Stimulated activated CD8-positive, alpha-beta memory T cell treated with anti-CD3 and anti-CD28 coated beads, Interleukin-2, amount 100 ng/mL, for 48 hours (primary cell): ENCODE measurements around the gene ZNF518B.

ENCODE experiments used
- DNase-seq, 2 donors: peaks; one replicate each; pipeline ENCODE4 v3.0.0-alpha.2; 2020; ENCODE audit warnings: low read depth in 2 of 2

The ZNF518B gene, protein sequence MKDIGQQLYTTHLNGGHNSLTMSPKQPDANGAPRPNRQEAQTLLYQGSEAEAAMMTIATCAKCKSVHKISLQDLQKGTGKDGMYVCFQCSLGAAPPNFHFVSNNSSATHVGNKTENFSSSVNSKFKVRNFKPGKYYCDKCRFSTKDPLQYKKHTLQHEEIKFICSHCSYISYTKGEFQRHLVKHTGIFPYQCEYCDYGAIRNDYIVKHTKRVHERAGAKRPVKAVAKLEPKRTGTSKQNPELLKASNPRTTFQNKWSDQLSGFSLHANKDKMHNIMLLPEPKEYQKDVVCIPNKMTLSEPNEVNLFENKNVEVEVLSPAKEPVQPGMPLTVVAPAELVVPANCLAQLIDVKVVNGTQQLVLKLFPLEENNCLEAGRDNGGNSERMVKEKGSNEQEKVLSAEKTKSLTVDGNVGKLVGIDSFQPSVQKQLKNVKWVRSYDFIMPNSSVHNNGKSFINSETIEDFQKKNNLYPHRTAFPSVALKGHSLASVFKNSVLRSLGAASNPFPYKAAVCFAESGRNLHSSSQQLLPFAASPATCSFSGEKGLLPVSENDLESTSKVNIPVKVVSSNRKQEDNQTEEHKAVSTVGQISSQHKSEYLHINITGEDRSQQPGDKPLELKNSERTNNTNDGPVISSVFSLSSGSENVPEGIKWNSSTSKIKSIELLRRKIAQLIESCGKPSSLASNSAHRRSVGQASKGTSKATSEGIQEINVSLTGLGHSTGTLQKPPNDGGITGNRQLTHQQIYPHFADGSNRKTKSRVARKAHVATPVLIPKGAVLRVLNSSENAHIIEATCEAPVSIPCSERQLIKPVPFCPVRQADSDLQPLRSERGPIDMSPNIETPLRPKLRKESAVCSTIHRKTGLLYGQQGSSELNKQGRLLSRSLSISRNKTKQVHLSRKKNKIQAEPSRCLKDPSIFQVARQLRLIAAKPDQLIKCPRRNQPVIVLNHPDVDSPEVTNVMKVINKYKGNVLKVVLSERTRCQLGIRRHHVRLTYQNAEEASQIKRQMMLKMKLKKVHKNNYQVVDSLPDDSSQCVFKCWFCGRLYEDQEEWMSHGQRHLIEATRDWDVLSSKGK

GRCh38 chr4:10457255-10457801 is at the start of gene ZNF518B:
Gene ZNF518B, minus strand, starts transcription at chr4:10457426. Its CDS starts 11,098 bp downstream, at chr4:10446328.
- DNase-seq: peak; percentile 64 to 67

GRCh38 chr4:10506077-10506476 is 48.9 kb upstream of the ZNF518B start:
- DNase-seq: no peak

- no peak for DNase-seq
These were observed 47.4 kb upstream of the ZNF518B start for GRCh38 chr4:10504570-10505179.

- DNase-seq: no peak
These were observed 45.5 kb upstream of the ZNF518B start for GRCh38 chr4:10502717-10503116.

DNA sequence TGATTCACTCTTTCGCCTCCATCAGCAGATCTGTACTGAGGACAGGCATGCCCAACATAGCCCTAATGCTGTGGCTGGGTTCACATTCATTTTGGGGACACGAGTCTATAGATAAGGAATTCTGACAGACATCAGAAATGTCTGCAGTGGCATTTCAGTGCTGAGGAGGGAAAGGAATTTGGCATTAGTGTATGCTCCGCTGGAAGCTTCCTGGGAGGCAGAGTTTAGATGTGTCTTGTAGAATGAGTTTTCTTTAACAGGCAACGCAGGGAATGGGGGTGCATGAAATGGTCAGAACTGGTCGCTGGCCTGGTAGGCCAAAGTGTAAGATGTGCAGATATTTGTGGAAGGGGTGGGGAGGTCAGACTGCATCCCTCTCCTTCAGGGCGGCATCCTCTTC is 43.5 kb upstream of the ZNF518B start:
- no peak for DNase-seq

DNA sequence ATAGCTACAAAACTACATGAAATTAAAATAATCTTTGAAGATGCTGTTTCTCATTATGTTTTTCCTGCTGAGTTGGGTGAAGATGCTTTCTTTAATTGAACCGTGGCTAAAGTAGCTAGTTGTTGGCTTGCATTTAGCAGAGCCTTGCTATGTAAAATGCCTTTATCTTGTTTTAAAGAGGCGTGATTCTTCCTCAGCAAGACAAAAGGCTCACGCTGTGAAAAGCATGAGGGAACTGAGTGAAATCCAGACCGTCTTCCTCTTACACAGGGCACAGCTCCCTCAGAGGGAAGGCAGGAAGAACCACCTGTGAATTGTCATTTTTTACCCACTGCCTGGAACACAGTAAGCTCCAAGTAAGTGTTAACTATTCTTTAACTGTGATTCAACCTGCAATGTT is 39.0 kb upstream of the ZNF518B start:
- no peak for DNase-seq

- no peak for DNase-seq
These were observed 38.4 kb upstream of the ZNF518B start for GRCh38 chr4:10495651-10496050.

GRCh38 chr4:10492464-10492863 is 35.2 kb upstream of the ZNF518B start:
- no peak for DNase-seq

- DNase-seq: no peak
These were observed 34.2 kb upstream of the ZNF518B start for GRCh38 chr4:10491401-10491800.

DNA sequence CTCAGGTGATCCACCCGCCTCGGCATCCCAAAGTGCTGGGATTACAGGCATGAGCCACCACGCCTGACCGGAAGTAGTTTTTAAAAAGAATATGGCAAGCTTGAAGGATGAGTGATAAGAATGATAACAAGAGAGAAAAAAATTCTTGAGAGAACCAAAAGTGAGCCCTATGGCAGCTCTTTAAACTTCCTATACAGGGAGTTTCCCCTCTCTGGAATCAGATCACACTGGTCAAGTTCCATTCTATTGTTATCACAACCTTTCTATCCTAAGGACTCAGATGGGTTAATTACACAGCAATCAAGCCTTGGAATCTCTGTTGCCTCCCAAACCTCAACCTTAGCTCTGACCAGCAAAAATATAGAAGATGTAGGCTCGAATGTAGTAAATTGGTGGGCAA is 33.8 kb upstream of the ZNF518B start:
- no peak for DNase-seq

DNA sequence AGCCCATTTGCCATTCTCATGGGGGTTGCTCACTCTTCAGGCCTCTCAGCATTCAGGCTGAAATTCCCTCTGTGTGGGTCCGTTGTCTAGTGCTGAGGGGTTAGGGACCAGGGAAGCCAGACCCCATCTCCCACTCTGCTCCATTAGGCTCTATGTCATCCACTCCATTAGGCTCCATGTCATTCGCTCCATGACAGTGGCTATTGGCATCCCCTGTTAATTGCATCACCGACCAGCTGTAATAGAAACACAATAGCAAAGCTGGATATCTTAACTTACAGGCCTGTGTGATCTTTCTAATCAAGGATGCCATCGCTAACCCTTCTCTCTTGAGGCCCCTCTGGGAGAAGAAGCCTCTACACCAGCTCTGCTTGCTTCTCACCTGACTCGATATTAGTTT is 25.7 kb upstream of the ZNF518B start:
- no peak for DNase-seq

- DNase-seq: no peak
These were observed 23.4 kb upstream of the ZNF518B start for GRCh38 chr4:10480616-10481015.

GRCh38 chr4:10478621-10479020 is 21.4 kb upstream of the ZNF518B start:
- no peak for DNase-seq

DNA sequence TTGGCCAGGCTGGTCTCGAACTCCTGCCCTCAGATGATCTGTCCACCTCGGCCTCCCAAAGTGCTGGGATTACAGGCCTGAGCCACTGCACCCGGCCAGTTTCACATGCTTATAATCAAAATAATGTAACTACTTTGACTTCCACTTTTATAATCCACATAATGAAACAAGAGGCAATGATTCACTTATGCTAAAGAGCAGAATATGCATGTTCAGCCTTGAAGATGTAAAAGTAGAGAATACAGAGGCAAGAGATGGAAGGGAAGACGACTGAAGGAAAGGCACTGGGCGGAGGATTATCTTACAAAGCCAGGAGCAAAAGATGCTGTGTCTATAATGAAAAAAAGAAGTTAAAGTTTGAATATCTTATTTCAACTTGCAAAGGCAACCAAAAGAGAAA is 13.3 kb upstream of the ZNF518B start:
- DNase-seq: no peak

DNA sequence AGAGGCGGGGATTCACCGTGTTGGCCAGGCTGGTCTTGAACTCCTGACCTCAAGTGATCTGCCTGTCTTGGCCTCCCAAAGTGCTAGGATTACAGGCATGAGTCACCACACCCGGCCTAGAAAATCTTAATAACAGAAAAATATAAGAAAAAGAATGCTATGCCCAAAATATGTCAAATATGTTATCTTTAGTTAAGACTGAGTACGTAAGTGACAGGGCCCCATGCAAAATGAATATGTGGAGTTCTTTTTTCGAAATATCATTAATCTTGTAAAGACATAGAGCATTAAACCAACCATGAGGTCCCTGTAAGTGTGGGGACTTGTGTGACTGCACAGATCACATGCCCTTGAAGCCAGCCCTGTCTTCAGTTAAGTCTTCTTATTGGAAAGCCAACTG is 8.9 kb upstream of the ZNF518B start:
- no peak for DNase-seq

DNA sequence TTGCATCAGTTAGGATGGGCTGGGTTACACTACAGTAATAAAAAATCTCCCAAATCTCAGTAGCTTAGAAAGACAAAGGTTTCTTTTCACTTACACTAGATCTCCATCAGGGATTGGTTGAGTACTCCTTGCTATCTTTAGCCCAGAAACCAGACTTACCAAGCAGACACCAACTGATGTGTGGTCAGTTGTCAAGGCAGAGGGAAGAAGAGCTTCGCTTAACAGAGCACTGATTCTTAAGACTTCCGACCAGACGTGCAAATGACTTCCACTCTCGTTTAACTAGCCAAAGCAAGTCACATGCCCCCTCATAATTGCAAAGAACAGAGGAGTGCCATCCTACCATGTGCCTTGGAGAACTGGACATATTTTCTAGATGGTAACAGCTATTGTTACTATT is 5.7 kb upstream of the ZNF518B start:
- no peak for DNase-seq

DNA sequence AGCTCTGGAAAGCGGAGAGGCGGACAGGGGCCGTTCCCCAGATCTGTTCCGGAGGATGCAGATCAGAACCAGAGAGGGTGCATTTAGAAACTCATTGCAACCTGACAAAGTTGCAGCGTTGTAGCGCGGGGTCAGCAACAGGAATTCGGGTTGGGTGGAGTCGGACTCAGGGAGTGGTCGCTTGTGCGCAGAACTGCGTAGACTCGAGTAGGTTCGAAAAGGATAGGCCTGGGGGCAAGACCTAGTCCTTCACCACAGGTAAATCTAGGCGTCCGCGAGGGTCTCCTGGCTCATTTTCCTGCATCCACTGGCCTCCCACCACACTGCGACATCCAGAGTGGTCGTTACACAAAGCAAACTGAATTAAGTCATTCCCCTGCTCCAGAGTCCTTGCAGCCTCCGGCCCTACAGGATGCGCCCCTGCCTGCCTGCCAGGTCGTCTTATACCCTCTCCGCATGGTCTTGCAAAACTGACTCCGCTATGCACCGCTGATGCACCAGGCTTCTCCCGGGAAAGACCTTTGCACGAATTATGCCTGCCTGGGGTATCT is 4.7 kb upstream of the ZNF518B start:
- DNase-seq: no peak

DNA sequence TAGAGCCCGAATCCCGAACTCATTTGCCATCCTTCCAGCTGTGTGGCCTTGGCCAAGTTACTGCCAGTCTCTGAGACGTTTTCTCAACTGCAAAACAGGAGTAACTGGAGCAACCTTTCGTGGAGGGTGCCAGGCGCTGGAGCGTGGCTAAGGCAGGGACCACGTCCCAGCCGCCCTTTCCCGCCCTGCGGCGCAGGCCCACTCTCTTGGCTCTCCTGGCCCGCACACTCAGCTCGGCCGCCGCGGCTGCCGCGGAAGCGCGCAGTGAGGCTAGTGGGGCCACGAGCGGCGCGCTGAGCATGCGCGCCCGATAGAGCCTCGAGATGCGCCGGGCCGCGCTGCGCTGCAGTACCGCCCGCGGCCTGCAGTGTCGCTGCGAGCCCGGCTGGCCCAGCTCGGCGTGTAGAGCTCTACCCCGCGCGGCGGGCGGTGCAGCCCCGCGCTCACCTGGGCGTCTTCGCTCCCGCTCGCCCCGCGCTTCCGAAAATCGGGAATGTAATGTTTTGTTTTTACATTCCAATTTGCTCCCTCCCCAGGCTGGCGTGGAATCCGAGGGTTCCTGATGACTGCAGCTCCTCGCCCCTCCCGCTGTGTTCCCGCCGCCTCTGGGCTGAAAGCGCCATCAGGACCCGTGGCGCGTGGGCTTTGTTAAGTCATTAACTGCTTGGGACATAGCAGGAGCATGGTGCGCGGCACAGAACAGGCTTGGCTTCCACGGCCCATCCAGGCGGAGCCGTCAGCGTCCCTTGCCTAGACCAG is 4.0 kb upstream of the ZNF518B start:
- DNase-seq: peak; percentile 56 to 68

DNA sequence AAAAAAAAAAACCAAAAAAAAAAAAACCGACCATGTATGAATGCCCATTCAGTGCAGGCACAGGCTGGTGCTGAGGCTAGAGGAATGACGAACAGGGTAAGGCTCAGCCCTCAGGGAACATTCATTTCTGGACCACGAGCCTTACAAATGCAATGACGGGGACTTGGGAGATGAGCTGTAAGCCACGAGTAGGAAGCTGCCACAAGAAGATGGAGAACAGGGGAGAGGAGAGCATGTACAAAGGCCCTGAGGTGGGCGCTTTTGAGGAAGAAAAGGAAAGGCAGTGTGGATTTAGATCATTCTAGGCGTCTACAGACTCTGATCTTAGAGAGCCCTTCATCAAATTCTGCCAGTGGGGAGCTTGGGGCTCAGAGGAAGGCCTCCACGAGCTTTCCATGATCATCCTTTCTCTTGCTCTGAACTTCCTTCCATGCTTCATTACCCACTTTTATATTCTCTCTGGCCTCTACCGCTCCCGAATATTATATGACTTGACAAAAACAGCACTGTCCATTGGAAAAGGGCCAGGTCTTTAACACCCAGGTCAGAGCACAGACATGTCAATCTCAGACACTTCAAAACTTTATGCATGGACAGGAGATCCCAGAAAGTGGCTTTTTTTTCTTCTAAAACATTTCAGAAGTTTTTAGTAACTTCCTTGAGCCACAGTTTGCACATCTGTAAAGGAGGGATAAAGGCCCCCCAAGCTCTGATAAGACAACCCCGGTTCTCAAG is 3.3 kb upstream of the ZNF518B start:
- peak in 1 of 2 donors; percentile 36 for DNase-seq

DNA sequence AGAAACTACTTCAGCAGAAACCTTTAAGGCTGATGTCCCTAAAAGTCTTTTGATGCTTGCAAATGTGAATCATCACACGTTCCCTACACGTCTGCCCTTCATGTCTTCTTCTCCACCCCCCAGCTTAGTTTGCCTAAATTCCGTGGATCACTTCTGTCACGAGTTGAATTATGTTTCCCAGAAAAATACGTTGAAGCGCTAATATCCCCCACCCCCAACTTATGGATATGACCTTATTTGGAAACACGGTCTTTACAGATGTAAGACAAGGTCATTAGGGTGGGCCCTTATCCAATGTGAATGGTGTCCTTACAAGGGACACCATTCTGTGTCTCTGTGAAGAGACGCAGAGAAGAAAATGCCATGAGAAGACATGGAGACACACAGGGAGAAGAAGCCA is 2.1 kb upstream of the ZNF518B start:
- no peak for DNase-seq
